ENCODE measurements around the gene UBN1.

DNA sequence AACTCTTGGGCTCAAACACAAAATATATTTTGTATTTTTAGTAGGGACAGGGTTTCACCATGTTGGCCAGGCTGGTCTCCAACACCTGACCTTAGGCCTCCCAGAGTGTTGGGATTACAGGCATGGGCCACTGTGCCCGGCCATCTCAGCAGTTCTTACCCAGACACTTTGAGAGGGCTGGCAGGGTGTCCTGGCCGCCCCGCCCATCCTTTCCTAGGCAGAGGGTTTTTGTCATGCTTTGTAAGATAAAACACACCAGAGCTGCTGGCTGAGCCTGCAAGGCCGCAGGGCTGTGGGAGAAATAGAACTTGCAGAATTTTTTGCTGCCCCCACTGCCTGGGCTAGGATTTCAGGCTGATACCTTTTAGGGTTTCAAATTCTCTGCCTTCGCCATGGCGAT is 80.9 kb downstream of the UBN1 start:
- TF ChIP-seq SNAI2 (CRISPR knock-in tag; IDR thresholded peaks at IDR 0.05), result no peak
- TF ChIP-seq ARNTL (CRISPR knock-in tag; IDR thresholded peaks at IDR 0.05; ENCODE audit: borderline replicate concordance, low read depth), result no peak
- no peak for TF ChIP-seq ESRRG (CRISPR knock-in tag; IDR thresholded peaks at IDR 0.05)
- no peak for TF ChIP-seq TOX (CRISPR knock-in tag; IDR thresholded peaks at IDR 0.05; ENCODE audit: borderline replicate concordance)
- no peak for TF ChIP-seq ZNF70 (CRISPR knock-in tag; IDR thresholded peaks at IDR 0.05)
- no peak for TF ChIP-seq ZFP3 (CRISPR knock-in tag; IDR thresholded peaks at IDR 0.05)
- TF ChIP-seq ZFP30 (CRISPR knock-in tag; IDR thresholded peaks at IDR 0.05), result no peak
- TF ChIP-seq, protein P1, sequence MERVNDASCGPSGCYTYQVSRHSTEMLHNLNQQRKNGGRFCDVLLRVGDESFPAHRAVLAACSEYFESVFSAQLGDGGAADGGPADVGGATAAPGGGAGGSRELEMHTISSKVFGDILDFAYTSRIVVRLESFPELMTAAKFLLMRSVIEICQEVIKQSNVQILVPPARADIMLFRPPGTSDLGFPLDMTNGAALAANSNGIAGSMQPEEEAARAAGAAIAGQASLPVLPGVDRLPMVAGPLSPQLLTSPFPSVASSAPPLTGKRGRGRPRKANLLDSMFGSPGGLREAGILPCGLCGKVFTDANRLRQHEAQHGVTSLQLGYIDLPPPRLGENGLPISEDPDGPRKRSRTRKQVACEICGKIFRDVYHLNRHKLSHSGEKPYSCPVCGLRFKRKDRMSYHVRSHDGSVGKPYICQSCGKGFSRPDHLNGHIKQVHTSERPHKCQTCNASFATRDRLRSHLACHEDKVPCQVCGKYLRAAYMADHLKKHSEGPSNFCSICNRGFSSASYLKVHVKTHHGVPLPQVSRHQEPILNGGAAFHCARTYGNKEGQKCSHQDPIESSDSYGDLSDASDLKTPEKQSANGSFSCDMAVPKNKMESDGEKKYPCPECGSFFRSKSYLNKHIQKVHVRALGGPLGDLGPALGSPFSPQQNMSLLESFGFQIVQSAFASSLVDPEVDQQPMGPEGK (CRISPR knock-in tag; IDR thresholded peaks at IDR 0.05; ENCODE audit: borderline replicate concordance), result no peak
- TF ChIP-seq, protein P2, sequence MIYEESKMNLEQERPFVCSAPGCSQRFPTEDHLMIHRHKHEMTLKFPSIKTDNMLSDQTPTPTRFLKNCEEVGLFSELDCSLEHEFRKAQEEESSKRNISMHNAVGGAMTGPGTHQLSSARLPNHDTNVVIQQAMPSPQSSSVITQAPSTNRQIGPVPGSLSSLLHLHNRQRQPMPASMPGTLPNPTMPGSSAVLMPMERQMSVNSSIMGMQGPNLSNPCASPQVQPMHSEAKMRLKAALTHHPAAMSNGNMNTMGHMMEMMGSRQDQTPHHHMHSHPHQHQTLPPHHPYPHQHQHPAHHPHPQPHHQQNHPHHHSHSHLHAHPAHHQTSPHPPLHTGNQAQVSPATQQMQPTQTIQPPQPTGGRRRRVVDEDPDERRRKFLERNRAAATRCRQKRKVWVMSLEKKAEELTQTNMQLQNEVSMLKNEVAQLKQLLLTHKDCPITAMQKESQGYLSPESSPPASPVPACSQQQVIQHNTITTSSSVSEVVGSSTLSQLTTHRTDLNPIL (CRISPR knock-in tag; IDR thresholded peaks at IDR 0.05; ENCODE audit: low read depth), result no peak
- TF ChIP-seq RARB (CRISPR knock-in tag; IDR thresholded peaks at IDR 0.05), result no peak
- TF ChIP-seq, protein P3, sequence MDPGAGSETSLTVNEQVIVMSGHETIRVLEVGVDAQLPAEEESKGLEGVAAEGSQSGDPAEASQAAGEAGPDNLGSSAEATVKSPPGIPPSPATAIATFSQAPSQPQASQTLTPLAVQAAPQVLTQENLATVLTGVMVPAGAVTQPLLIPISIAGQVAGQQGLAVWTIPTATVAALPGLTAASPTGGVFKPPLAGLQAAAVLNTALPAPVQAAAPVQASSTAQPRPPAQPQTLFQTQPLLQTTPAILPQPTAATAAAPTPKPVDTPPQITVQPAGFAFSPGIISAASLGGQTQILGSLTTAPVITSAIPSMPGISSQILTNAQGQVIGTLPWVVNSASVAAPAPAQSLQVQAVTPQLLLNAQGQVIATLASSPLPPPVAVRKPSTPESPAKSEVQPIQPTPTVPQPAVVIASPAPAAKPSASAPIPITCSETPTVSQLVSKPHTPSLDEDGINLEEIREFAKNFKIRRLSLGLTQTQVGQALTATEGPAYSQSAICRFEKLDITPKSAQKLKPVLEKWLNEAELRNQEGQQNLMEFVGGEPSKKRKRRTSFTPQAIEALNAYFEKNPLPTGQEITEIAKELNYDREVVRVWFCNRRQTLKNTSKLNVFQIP (CRISPR knock-in tag; IDR thresholded peaks at IDR 0.05; ENCODE audit: borderline replicate concordance, low read depth), result no peak
